Kidney (tissue), 14 donors: ENCODE measurements around the gene TTLL8. TPM values are rescaled to one million over a fixed set of nuclear protein-coding genes. Genes with fewer than 3 reads are reported as not detected.

Experiments
- DNase-seq, 5 donors: peaks; one replicate each; pipeline ENCODE4 v3.0.0-alpha.2; 2013 to 2020
- FAIRE-seq: peaks from 2 replicates; lab custom pipeline; 2012; peaks lifted over from hg19 to GRCh38; lab: Jason Lieb, UNC
- H3K27ac ChIP-seq, 2 donors: one replicate each; pipeline ENCODE4 v1.7.0; 2013; ENCODE audit warnings: low read depth in 2 of 2, low read length in 2 of 2, inconsistent platforms in 1 of 2
- H3K27me3 ChIP-seq: one replicate; pipeline ENCODE4 v1.7.1; 2013; ENCODE audit warnings: low read length, inconsistent platforms; ENCODE audit not compliant: control insufficient read depth, insufficient read depth
- H3K36me3 ChIP-seq, 3 donors: one replicate each; pipeline versions ENCODE4 v1.7.0 to v1.7.1; 2013; ENCODE audit warnings: low read length in 3 of 3, control low read depth in 1 of 3, inconsistent platforms in 1 of 3; ENCODE audit not compliant: insufficient read depth in 3 of 3, control insufficient read depth in 2 of 3
- H3K4me1 ChIP-seq, 3 donors: one replicate each; pipeline versions ENCODE4 v1.7.0 to v1.7.1; 2013; ENCODE audit warnings: low read length in 3 of 3, inconsistent platforms in 1 of 3, low read depth in 1 of 3; ENCODE audit not compliant: control insufficient read depth in 2 of 3, insufficient read depth in 2 of 3
- H3K4me3 ChIP-seq, 3 donors: one replicate each; pipeline versions ENCODE4 v1.7.0 to v1.8.1; 2013; ENCODE audit warnings: low read length in 3 of 3, control low read depth in 1 of 3, inconsistent platforms in 1 of 3
- H3K9ac ChIP-seq, 3 donors: one replicate each; pipeline versions ENCODE4 v1.7.0 to v1.7.1; 2013; ENCODE audit warnings: low read length in 3 of 3, control low read depth in 1 of 3, inconsistent platforms in 1 of 3
- H3K9me3 ChIP-seq, 3 donors: one replicate each; pipeline versions ENCODE4 v1.7.0 to v1.7.1; 2013; ENCODE audit warnings: low read length in 3 of 3, control low read depth in 1 of 3, inconsistent platforms in 1 of 3; ENCODE audit not compliant: control insufficient read depth in 2 of 3, insufficient read depth in 1 of 3
- CTCF ChIP-seq: IDR thresholded peaks from 3 replicates; pipeline ENCODE4 v1.5.1; 2012; ENCODE audit warnings: mild to moderate bottlenecking, moderate library complexity, borderline replicate concordance; ENCODE audit not compliant: insufficient read depth; ENCODE audit errors: extremely low read depth
- intact Hi-C: fragments of 100-400 bp; cut with DNase I; formaldehyde crosslinking; loops from one replicate; pipeline ENCODE4 v1.11.1; 2022
- polyA plus RNA-seq: library from polyadenylated mRNA; stranded (reverse); fragments of 350-450 nt; fragmentation: Illumina TruSeq; extraction: RNeasy Lipid Tissue Mini Kit (QIAGEN cat#74804); gene quantifications from one replicate; pipeline ENCODE4 v1.2.3, GENCODE V29; 2014; ENCODE audit warnings: low read depth, low replicate concordance; ENCODE audit not compliant: insufficient read depth
- total RNA-seq: library from RNA; stranded (reverse); fragmentation: NEBNext Ultra II Directional; extraction: Animal tissue kit (Norgen Biotek cat#: 25700); gene quantifications from one replicate; pipeline ENCODE4 v1.2.1, GENCODE V29; 2021
- donor health status: control.
- donor health status: control.
- donor health status: control.
- donor health status: control.
- donor health status: control.
- donor health status: DM: yes; HTN: yes; CAD: no.
- donor health status: Normal renal cell carcinoma (clear cell type).

Gene TTLL8
- total and polyA plus RNA-seq, 2 donors from 2014 or later: not detected

- no peak overlapping the region for H3K27ac ChIP-seq
- DNase-seq (peak in 1 of 5 donors; percentile 48), FAIRE-seq (no peak)
- no peaks in the 10 kb centered on the region for H3K36me3 ChIP-seq
- no peaks in the 10 kb centered on the region for H3K4me1 ChIP-seq
- peaks cover 0 to 4% (median 0%) of the 10 kb centered on the region in 3 donors for H3K9me3 ChIP-seq
- H3K9ac ChIP-seq: no peak overlapping the region
- no peak for TF ChIP-seq CTCF
- no peak overlapping the region for H3K4me3 ChIP-seq
- intact Hi-C loops: loop anchor here (5.0 kb wide), 1 partner anchor 107 kb away; no protein-coding TSS in a partner anchor
- H3K27me3 ChIP-seq: no peaks in the 10 kb centered on the region
Observed at GRCh38 chr22:50034126-50035081, 23.7 kb downstream of the TTLL8 start.

- TF ChIP-seq CTCF: no peak
- DNase-seq (peak in 1 of 5 donors; percentile 64), FAIRE-seq (no peak)
- Histone ChIP-seq H3K4me1 (no peaks in the 10 kb centered on the region), H3K9me3 (no peaks in the 10 kb centered on the region), H3K27me3 (no peaks in the 10 kb centered on the region), H3K36me3 (no peaks in the 10 kb centered on the region), H3K9ac (no peak overlapping the region), H3K27ac (no peak overlapping the region), H3K4me3 (no peak overlapping the region)
- intact Hi-C loops: loop anchor here (5.0 kb wide), 1 partner anchor 106 kb away; no protein-coding TSS in a partner anchor
Observed at GRCh38 chr22:50032941-50033601, 25.0 kb downstream of the TTLL8 start.

- Histone ChIP-seq H3K27me3 (no peaks in the 10 kb centered on the region), H3K9ac (no peak overlapping the region), H3K4me1 (no peaks in the 10 kb centered on the region), H3K36me3 (no peaks in the 10 kb centered on the region), H3K4me3 (no peak overlapping the region), H3K27ac (no peak overlapping the region), H3K9me3 (no peaks in the 10 kb centered on the region)
- FAIRE-seq: no peak
- DNase-seq: peak; percentile 53 to 69 (median 57)
- intact Hi-C loops: loop anchor here (5.0 kb wide), 1 partner anchor 105 kb away; no protein-coding TSS in a partner anchor
- no peak for TF ChIP-seq CTCF
Observed at GRCh38 chr22:50032109-50032871, 25.8 kb downstream of the TTLL8 start.
